ENCODE measurements around the gene SLCO3A1.
A peak's percentile ranks its signal among the peaks of the same experiment; 100 is the strongest.

Gene SLCO3A1

GRCh38 chr15:91853511-91853947 lies at the start of gene SLCO3A1:
SLCO3A1 (plus strand) TSS chr15:91853708.
- DNase-seq = peak in 1 of 2 experiments; percentile 50

- peak; percentile 70 to 76 for DNase-seq
Observed at GRCh38 chr15:91807122-91807521, 46.4 kb upstream of the SLCO3A1 start.

GRCh38 chr15:91813924-91814323 lies 39.6 kb upstream of the SLCO3A1 start:
- no peak for DNase-seq

- DNase-seq = no peak
Observed at GRCh38 chr15:91816942-91817341, 36.6 kb upstream of the SLCO3A1 start.

- DNase-seq = no peak
Observed at GRCh38 chr15:91821458-91821857, 32.0 kb upstream of the SLCO3A1 start.

- DNase-seq = no peak
Observed at GRCh38 chr15:91824256-91824655, 29.3 kb upstream of the SLCO3A1 start.

GRCh38 chr15:91826443-91826842 lies 27.1 kb upstream of the SLCO3A1 start:
- no peak for DNase-seq

- DNase-seq = no peak
Observed at GRCh38 chr15:91833056-91833455, 20.5 kb upstream of the SLCO3A1 start.

GRCh38 chr15:91839867-91840266 lies 13.6 kb upstream of the SLCO3A1 start:
- DNase-seq = no peak

- DNase-seq = no peak
Observed at GRCh38 chr15:91841861-91842260, 11.6 kb upstream of the SLCO3A1 start.

GRCh38 chr15:91844341-91844740 lies 9.2 kb upstream of the SLCO3A1 start:
- no peak for DNase-seq

GRCh38 chr15:91844928-91845327 lies 8.6 kb upstream of the SLCO3A1 start:
- DNase-seq = no peak

GRCh38 chr15:91845720-91846119 lies 7.8 kb upstream of the SLCO3A1 start:
- no peak for DNase-seq

GRCh38 chr15:91849180-91849579 lies 4.3 kb upstream of the SLCO3A1 start:
- DNase-seq = no peak

GRCh38 chr15:91849749-91850161 lies 3.8 kb upstream of the SLCO3A1 start:
- no peak for DNase-seq

- DNase-seq = peak in 1 of 2 experiments; percentile 27
Observed at GRCh38 chr15:91852741-91853510, 582 bp upstream of the SLCO3A1 start.

- no peak for DNase-seq
Observed at GRCh38 chr15:91853948-91854638, 585 bp downstream of the SLCO3A1 start.

GRCh38 chr15:91854639-91854990 lies 1.1 kb downstream of the SLCO3A1 start:
- DNase-seq = peak in 1 of 2 experiments; percentile 14

GRCh38 chr15:91855241-91855640 lies 1.7 kb downstream of the SLCO3A1 start:
- DNase-seq = no peak

GRCh38 chr15:91855684-91856489 lies 2.4 kb downstream of the SLCO3A1 start:
- DNase-seq = peak; percentile 63 to 75

GRCh38 chr15:91857224-91857585 lies 3.7 kb downstream of the SLCO3A1 start:
- DNase-seq = no peak

GRCh38 chr15:91857772-91858171 lies 4.3 kb downstream of the SLCO3A1 start:
- no peak for DNase-seq

- DNase-seq = no peak
Observed at GRCh38 chr15:91860498-91860897, 7.0 kb downstream of the SLCO3A1 start.

- DNase-seq = no peak
Observed at GRCh38 chr15:91861223-91861622, 7.7 kb downstream of the SLCO3A1 start.

Measured in SHP77 (cell line).